Activated naive CD4-positive, alpha-beta T cell treated with anti-CD3 and anti-CD28 coated beads for 36 hours (primary cell): Measurements from ENCODE around the gene RRP9. TPM values are rescaled to one million over a fixed set of nuclear protein-coding genes. Genes with fewer than 3 reads are reported as not detected.
A peak's percentile ranks its signal among the peaks of the same experiment; 100 is the strongest.

Experiments used
- CTCF ChIA-PET: fragments of 350-600 bp; sonication (Branson Sonifier 250); formaldehyde crosslinking; loops from one replicate; lab custom pipeline; 2021; ENCODE audit warnings: antibody characterized with exemption; lab: Charles Lee
- DNase-seq: peaks from one replicate; pipeline ENCODE4 v3.0.0-alpha.2; 2020
- H3K27ac Mint-ChIP-seq: one replicate; pipeline ENCODE4 v1.8.0; 2021; ENCODE audit warnings: mild to moderate bottlenecking, mixed read lengths
- H3K27me3 Mint-ChIP-seq: one replicate; pipeline ENCODE4 v1.8.0; 2021; ENCODE audit warnings: low read depth, mixed read lengths
- H3K36me3 Mint-ChIP-seq: one replicate; pipeline ENCODE4 v1.8.0; 2021; ENCODE audit warnings: low read depth, mixed read lengths
- H3K4me1 Mint-ChIP-seq: one replicate; pipeline ENCODE4 v1.8.0; 2021; ENCODE audit warnings: low read depth, mixed read lengths
- H3K4me3 Mint-ChIP-seq: one replicate; pipeline ENCODE4 v1.8.0; 2021; ENCODE audit warnings: mild to moderate bottlenecking, moderate library complexity, mixed read lengths
- H3K9me3 Mint-ChIP-seq: one replicate; pipeline ENCODE4 v1.8.0; 2021; ENCODE audit warnings: mixed read lengths
- intact Hi-C: fragments of 100-400 bp; cut with micrococcal nuclease; formaldehyde crosslinking; loops from one replicate; pipeline ENCODE4 v1.15.1; 2023
- total RNA-seq, 2 experiments: library from RNA; stranded (reverse); gene quantifications; one replicate each; pipeline ENCODE4 v1.2.3, GENCODE V29; 2021

The RRP9 gene
- total RNA-seq, 2 experiments from 2014 or later = 24.6 to 25.0 TPM

DNA sequence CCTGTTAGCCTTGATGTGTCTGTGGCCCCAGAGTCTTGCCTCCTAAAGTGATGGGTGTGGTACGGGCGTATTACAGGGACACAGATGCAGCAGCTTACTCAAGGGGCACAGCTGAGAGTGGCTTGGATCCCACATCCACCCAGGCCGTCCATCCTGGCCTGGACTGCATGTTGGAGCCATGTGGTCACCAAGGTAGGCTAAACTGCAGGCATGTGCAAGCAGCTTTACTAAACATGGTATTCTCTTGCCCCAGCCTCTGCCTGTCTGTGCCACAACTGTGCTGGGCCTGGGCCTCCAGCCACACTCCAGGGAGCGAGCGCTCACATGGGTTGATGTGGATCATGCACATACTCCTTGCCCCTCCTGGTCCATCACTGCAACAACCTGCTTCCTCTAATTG lies 7.4 kb upstream of the RRP9 start:
- Mint-ChIP-seq H3K27me3 (peaks cover 6% of the 10 kb centered on the region), H3K27ac (no peak overlapping the region), H3K36me3 (no peaks in the 10 kb centered on the region), H3K4me3 (no peak overlapping the region), H3K9me3 (no peaks in the 10 kb centered on the region), H3K4me1 (no peaks in the 10 kb centered on the region)
- no peak for DNase-seq
- intact Hi-C loops = no loop called here
- CTCF ChIA-PET = no interaction called here

DNA sequence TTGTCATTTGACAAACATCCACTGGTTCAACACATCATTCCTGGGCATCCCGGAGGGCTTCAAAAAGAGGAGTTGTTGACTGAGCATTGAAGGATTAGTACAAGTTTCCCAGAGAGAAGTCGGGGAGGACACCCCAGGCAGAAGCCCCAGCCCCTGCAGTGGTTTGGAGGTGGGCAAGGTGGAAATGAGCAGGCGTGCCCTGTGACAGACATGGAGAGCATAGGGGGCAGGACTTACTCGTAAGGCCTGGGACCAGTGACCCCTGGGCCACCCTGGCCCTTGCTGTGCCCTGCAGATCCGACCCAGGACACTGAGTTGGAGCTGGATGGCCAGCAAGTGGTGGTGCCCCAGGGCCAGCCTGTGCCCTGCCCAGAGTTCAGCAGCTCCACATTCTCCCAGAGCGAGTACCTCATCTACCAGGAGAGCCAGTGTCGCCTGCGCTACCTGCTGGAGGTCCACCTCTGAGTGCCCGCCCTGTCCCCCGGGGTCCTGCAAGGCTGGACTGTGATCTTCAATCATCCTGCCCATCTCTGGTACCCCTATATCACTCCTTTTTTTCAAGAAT lies 6.4 kb upstream of the RRP9 start:
- intact Hi-C loops = no loop called here
- DNase-seq = no peak
- CTCF ChIA-PET = no interaction called here
- Mint-ChIP-seq H3K27ac (no peak overlapping the region), H3K9me3 (no peaks in the 10 kb centered on the region), H3K27me3 (peaks cover 1% of the 10 kb centered on the region), H3K4me1 (peaks cover under 1% of the 10 kb centered on the region), H3K36me3 (no peaks in the 10 kb centered on the region), H3K4me3 (no peak overlapping the region)

DNA sequence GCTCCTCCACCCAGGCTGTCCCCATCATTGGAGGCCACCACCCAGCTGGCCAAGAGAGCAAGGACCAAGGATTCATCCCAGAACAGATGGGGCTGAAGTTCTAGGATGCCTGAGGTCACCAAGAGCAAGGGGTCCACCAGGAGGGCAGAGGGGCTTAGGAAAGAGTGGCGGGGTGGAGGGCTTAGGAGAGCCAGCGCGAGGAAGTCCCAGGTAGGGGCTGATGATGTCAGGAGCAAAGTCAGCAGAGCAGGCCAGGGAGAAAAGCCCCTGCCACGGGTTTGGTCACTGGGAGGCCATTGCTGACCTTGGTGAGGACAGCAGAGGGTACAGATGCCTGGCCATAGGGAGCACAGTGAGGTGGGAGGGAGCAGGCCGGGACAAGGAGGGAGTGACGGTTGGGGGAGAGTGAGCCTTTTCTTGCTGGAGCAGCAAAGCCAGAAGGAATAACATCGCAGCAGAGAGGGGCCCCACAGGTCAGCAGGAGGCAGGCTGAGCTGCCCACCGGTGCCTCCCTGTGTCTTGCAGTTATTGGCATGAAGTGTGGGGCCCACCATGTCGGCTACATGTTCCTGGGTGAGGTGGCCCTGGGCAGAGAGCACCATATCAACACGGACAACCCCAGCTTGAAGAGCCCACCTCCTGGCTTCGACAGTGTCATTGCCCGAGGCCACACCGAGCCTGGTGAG lies 5.7 kb upstream of the RRP9 start:
- no peaks in the 10 kb centered on the region for H3K36me3 Mint-ChIP-seq
- CTCF ChIA-PET = no interaction called here
- no peak overlapping the region for H3K27ac Mint-ChIP-seq

DNA sequence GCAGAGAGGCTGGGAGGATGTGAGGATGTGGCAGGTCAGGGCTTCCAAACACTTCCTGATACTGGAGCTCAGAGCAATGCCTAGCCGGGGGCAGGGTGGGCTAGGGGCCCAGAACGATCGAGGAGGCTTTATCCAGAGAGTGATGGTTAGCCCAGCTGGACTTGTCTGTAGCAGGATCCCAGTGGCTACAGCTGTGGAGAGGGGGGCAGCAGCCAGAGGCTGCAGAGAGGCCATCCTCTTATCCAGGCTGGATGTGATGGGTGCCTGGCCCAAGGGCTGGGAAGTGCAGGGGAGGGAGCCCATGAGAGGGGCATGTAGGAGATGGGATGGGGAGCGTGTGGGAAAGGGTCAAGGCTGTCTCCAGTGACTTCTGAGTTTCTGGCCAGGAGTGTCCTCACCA lies 5.1 kb upstream of the RRP9 start:
- Mint-ChIP-seq H3K9me3 (no peaks in the 10 kb centered on the region), H3K27me3 (no peaks in the 10 kb centered on the region), H3K27ac (no peak overlapping the region), H3K36me3 (no peaks in the 10 kb centered on the region), H3K4me1 (peaks cover 4% of the 10 kb centered on the region), H3K4me3 (no peak overlapping the region)
- intact Hi-C loops = loop anchor here (1.0 kb wide), 1 partner anchor 48 kb away; no protein-coding TSS in a partner anchor
- CTCF ChIA-PET = no interaction called here
- no peak for DNase-seq

More for the DNA sequence above, 5.7 kb upstream of the RRP9 start:
- Mint-ChIP-seq H3K4me3 (no peak overlapping the region), H3K27me3 (no peaks in the 10 kb centered on the region), H3K4me1 (peaks cover 4% of the 10 kb centered on the region), H3K9me3 (no peaks in the 10 kb centered on the region)
- DNase-seq = no peak
- intact Hi-C loops = loop anchor here (1.0 kb wide), 1 partner anchor 47 kb away; no protein-coding TSS in a partner anchor

DNA sequence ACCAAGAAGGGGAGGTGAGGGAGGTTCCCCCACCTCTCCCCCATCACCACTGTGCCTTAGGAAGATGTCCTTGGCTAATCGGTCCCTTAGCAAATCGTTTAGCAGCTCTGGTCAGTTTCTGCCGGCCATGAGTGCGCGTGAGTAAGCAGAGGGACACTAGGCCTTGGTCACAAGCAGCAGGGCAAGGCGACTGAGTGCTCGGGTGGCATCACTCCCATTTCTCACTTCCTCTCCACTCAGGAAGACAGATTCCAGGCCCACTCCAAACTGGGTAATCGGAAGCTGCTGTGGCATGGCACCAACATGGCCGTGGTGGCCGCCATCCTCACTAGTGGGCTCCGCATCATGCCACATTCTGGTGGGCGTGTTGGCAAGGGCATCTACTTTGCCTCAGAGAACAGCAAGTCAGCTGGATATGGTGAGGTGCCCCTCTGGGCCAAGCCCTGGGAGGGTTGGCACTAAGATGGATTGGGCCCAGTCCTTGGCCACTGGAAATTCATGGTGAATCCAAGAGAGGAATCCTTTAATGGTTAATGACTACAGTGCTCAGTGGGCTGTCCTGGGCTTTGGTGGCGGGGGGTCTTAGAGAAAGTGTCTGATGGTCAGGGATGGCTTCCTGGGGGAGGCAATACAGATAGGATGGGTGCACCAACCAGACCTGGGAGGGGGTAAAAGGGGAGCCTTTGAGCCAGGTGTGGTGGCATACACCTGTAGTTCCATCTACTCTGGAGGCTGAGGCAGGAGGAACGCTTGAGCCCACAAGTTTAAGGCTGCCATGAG lies 4.4 kb upstream of the RRP9 start:
- no peak overlapping the region for H3K4me3 Mint-ChIP-seq
- no peak overlapping the region for H3K27ac Mint-ChIP-seq
- H3K36me3 Mint-ChIP-seq = peaks cover 1% of the 10 kb centered on the region
- intact Hi-C loops = no loop called here
- H3K27me3 Mint-ChIP-seq = no peaks in the 10 kb centered on the region
- peaks cover 6% of the 10 kb centered on the region for H3K4me1 Mint-ChIP-seq
- CTCF ChIA-PET = no interaction called here
- no peaks in the 10 kb centered on the region for H3K9me3 Mint-ChIP-seq
- DNase-seq = no peak

DNA sequence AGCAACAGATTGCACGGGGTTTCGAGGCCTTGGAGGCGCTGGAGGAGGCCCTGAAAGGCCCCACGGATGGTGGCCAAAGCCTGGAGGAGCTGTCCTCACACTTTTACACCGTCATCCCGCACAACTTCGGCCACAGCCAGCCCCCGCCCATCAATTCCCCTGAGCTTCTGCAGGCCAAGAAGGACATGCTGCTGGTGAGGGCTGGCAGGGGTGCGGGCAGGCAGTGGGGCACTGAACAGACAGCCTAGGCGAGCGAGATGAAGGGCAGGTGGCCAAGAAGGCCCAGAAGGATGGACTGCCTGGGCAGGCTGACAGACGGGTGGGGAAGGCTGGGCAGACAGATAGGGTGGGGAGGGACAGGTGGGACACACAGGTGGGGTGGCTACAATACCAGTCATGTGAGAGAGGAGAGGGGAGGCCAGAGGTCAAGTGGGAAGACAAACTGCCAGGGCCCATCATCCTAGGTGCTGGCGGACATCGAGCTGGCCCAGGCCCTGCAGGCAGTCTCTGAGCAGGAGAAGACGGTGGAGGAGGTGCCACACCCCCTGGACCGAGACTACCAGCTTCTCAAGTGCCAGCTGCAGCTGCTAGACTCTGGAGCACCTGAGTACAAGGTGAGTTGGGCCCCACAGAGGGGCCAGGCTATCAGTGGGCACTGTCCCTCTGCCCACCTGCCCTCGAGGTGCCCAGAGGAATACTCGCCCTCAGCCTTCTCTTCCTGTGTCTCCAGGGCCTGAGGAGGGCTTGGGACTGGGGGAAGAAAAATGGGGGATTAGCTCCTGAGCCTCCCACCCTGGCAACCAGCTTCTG lies 3.5 kb upstream of the RRP9 start:
- Mint-ChIP-seq H3K4me1 (peaks cover 15% of the 10 kb centered on the region), H3K4me3 (no peak overlapping the region), H3K27ac (no peak overlapping the region), H3K36me3 (peaks cover 5% of the 10 kb centered on the region), H3K9me3 (no peaks in the 10 kb centered on the region), H3K27me3 (no peaks in the 10 kb centered on the region)
- DNase-seq = no peak
- CTCF ChIA-PET = interaction anchor here (1.1 to 1.8 kb wide), 2 partner anchors 9 to 25 kb away, joined by 3 to 6 read pairs; partner anchors contain the start of gene GPR62
- intact Hi-C loops = no loop called here

DNA sequence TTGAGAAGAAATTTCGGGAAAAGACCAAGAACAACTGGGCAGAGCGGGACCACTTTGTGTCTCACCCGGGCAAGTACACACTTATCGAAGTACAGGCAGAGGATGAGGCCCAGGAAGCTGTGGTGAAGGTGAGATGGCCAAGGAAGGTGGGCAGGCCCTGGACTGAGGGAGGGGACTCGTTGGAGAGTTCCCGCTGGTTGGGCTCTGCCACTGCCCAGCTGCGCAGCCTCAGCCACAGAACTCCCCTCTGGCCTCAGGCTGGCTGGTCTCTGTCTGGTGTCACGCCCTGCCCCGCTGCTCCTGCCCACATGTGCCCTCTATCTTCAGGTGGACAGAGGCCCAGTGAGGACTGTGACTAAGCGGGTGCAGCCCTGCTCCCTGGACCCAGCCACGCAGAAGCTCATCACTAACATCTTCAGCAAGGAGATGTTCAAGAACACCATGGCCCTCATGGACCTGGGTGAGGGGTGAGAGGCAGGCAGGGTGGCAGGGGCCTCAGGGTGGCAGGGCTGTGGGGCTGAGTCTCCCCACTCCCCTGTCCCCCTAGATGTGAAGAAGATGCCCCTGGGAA lies 2.8 kb upstream of the RRP9 start:
- Mint-ChIP-seq H3K27ac (no peak overlapping the region), H3K36me3 (peaks cover 5% of the 10 kb centered on the region), H3K27me3 (no peaks in the 10 kb centered on the region), H3K4me1 (peaks cover 21% of the 10 kb centered on the region), H3K9me3 (no peaks in the 10 kb centered on the region), H3K4me3 (no peak overlapping the region)
- CTCF ChIA-PET = interaction anchor here (1.1 to 1.8 kb wide), 3 partner anchors 10 to 57 kb away, joined by 3 to 6 read pairs (median 5); partner anchors contain the start of gene GPR62
- intact Hi-C loops = loop anchor here (5.0 kb wide), 2 partner anchors 333 to 442 kb away; partner anchors contain the start of genes DCAF1 and WDR82
- DNase-seq = no peak

DNA sequence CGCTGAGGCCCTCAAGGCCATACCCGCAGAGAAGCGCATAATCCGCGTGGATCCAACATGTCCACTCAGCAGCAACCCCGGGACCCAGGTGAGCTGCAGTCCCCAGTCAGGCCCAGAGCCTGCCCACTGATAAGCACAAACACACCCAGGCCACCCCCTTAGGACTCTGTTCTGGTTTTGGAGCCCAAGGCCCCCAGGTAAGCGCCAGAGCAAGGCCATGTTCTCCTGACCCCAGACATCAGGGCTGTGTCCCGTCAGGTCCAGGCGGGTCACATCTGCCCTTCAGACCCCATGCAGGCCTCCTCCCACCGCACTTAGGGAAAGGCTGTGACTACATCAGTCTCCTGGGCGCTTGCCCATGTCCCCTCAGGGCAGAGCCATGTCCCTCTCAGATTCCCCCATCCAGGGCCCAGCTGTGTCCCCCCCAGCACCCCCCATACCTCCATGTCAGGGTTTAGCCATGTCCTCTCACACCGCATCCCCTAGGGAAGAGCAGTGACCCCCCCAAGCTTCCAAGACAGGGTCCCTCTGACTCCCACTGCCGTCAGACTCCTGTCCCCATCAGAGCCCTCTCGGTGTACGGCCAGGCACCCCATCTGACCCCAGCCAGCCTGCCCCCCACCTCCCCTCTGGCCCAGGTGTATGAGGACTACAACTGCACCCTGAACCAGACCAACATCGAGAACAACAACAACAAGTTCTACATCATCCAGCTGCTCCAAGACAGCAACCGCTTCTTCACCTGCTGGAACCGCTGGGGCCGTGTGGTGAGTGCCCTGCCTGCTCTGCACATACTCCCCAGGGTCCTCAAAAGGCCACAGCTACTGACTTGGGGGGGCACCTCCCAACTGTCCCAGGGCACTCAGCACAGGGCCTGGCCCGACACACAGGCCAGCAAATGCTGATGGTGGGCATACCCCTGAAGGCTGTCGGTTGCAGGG lies 2.0 kb upstream of the RRP9 start:
- CTCF ChIA-PET = interaction anchor here (0.6 to 3.0 kb wide), 11 partner anchors 11 to 469 kb away, joined by 3 to 27 read pairs (median 5); partner anchors contain the start of genes ABHD14B, ACY1 and GPR62
- intact Hi-C loops = loop anchor here (5.0 kb wide), 2 partner anchors 334 to 441 kb away; partner anchors contain the start of genes DCAF1 and WDR82
- Mint-ChIP-seq H3K9me3 (no peaks in the 10 kb centered on the region), H3K4me1 (peaks cover 28% of the 10 kb centered on the region), H3K27me3 (no peaks in the 10 kb centered on the region), H3K4me3 (peak overlapping the region; percentile 88), H3K27ac (no peak overlapping the region), H3K36me3 (peaks cover 10% of the 10 kb centered on the region)
- no peak for DNase-seq

DNA sequence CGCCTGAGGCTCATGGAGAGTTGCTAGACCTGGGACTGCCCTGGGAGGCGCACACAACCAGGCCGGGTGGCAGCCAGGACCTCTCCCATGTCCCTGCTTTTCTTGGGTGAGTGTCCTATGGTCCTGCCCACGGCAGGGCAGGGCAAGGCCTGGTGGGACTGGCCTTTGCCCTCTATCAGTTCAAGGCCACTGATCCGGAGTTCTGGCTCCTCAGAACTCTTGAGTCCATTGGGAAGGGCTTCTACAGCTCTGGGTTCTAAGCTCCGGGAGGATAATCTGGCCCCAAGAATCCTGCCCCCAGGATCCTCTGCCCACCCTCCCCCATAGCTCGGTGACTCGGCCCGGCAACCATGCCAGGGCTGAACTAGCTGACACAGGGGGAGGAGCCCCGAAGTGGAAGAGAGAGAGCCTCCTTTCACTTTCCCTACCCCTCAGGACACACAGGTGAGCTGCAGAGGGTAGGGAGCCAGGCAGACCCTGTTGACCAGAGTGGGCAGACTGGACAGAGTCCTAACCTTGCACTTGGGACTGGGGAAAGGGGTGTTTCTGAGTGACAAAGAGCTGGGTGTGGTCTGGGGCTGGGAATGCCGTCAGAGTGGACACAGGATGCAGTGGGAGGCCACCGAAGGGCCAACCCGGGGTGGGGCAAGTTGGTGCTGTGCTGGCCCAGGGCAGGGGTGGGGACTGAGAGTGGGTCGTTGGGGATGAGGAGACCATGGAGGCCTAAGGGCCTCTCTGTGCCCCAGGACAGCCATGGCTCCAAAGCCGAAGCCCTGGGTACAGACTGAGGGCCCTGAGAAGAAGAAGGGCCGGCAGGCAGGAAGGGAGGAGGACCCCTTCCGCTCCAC lies 1.1 kb upstream of the RRP9 start:
- CTCF ChIA-PET = interaction anchor here (0.6 to 3.0 kb wide), 18 partner anchors 9 to 469 kb away, joined by 3 to 27 read pairs (median 4); partner anchors contain the start of genes ABHD14B, ACY1, GPR62 and RPL29
- Mint-ChIP-seq H3K4me3 (peak overlapping the region; percentile 88), H3K9me3 (no peaks in the 10 kb centered on the region), H3K36me3 (peaks cover 17% of the 10 kb centered on the region), H3K4me1 (peaks cover 33% of the 10 kb centered on the region), H3K27me3 (no peaks in the 10 kb centered on the region), H3K27ac (peak overlapping the region; percentile 82)
- peak; percentile 76 for DNase-seq
- intact Hi-C loops = loop anchor here (1.0 to 5.0 kb wide), 12 partner anchors 13 to 441 kb away; partner anchors contain the start of genes ABHD14B, ACY1, ALAS1 and DCAF1

DNA sequence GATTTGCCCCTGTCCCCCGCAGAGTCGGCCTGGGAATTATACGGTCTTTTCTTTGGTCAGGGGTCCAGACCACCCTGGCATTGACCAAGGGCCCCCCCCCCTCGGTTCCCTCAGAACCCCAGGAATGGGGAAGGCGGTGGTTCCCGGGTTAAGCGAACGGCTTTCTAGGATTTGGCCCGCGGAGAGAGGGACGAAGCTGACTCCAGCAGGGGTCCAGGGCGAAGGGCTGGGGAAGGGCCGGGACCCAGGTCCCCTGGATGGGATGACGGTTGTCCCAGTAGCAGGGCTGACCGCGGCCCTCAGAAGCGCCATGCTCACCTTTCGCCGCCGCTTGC lies 274 bp downstream of the RRP9 start:
- H3K4me1 Mint-ChIP-seq = peaks cover 33% of the 10 kb centered on the region
- intact Hi-C loops = loop anchor here (2.0 to 5.0 kb wide), 3 partner anchors 336 to 551 kb away; partner anchors contain the start of genes DCAF1, RBM15B and WDR82
- H3K9me3 Mint-ChIP-seq = no peaks in the 10 kb centered on the region
- CTCF ChIA-PET = interaction anchor here (0.7 to 3.0 kb wide), 10 partner anchors 8 to 1547 kb away, joined by 3 to 27 read pairs (median 4); partner anchors contain the start of genes ABHD14B and ACY1
- H3K36me3 Mint-ChIP-seq = peaks cover 25% of the 10 kb centered on the region
- DNase-seq = no peak
- H3K4me3 Mint-ChIP-seq = peak overlapping the region; percentile 88
- no peaks in the 10 kb centered on the region for H3K27me3 Mint-ChIP-seq
- H3K27ac Mint-ChIP-seq = peak overlapping the region; percentile 72
